Measurements from ENCODE around the gene JSRP1. TPM values are rescaled to one million over a fixed set of nuclear protein-coding genes. Genes with fewer than 3 reads are reported as not detected.

Gene JSRP1
- not detected in 2 replicates for total RNA-seq (2014; rRNA removed; shearing (Covaris generic))

- DNase-seq (ENCODE audit: low read depth) = no peak
Observed at GRCh38 chr19:2255982-2256685, at the start of gene JSRP1. Gene JSRP1, minus strand, starts transcription at chr19:2256417. Its CDS starts 1,103 bp downstream, at chr19:2255314.

GRCh38 chr19:2305452-2306280 lies 49.4 kb upstream of the JSRP1 start:
- DNase-seq (ENCODE audit: low read depth) = no peak

- DNase-seq (ENCODE audit: low read depth) = no peak
Observed at GRCh38 chr19:2303211-2303798, 47.1 kb upstream of the JSRP1 start.

GRCh38 chr19:2302319-2303210 lies 46.3 kb upstream of the JSRP1 start:
- peak; percentile 48 for DNase-seq (ENCODE audit: low read depth)

GRCh38 chr19:2300533-2300932 lies 44.3 kb upstream of the JSRP1 start:
- no peak for DNase-seq (ENCODE audit: low read depth)

- DNase-seq (ENCODE audit: low read depth) = no peak
Observed at GRCh38 chr19:2296141-2296540, 39.9 kb upstream of the JSRP1 start.

- DNase-seq (ENCODE audit: low read depth) = peak; percentile 94
Observed at GRCh38 chr19:2294687-2295335, 38.6 kb upstream of the JSRP1 start.

- no peak for DNase-seq (ENCODE audit: low read depth)
Observed at GRCh38 chr19:2291185-2291751, 35.1 kb upstream of the JSRP1 start.

- DNase-seq (ENCODE audit: low read depth) = no peak
Observed at GRCh38 chr19:2290441-2291184, 34.4 kb upstream of the JSRP1 start.

- DNase-seq (ENCODE audit: low read depth) = no peak
Observed at GRCh38 chr19:2289714-2290435, 33.7 kb upstream of the JSRP1 start.

GRCh38 chr19:2288818-2289713 lies 32.8 kb upstream of the JSRP1 start:
- DNase-seq (ENCODE audit: low read depth) = no peak

- DNase-seq (ENCODE audit: low read depth) = no peak
Observed at GRCh38 chr19:2288338-2288817, 32.2 kb upstream of the JSRP1 start.

- DNase-seq (ENCODE audit: low read depth) = no peak
Observed at GRCh38 chr19:2287585-2288337, 31.5 kb upstream of the JSRP1 start.

GRCh38 chr19:2286402-2287140 lies 30.4 kb upstream of the JSRP1 start:
- no peak for DNase-seq (ENCODE audit: low read depth)

GRCh38 chr19:2283835-2284507 lies 27.8 kb upstream of the JSRP1 start:
- DNase-seq (ENCODE audit: low read depth) = no peak

GRCh38 chr19:2282862-2283237 lies 26.6 kb upstream of the JSRP1 start:
- DNase-seq (ENCODE audit: low read depth) = no peak

Data from RPMI7951 (cell line).